ENCODE measurements around the gene DEFB131B.
"Not testable (repeated sequence)": the region's sequence is repeated elsewhere in the genome, so short reads cannot be mapped to it uniquely, and the experiment has no call there.

- TF ChIP-seq STAT5A (IDR thresholded peaks at IDR 0.05; ENCODE audit: borderline replicate concordance, low read length); POLR2A (conservative IDR thresholded peaks at IDR 0.05): not testable (repeated sequence)
Measured at GRCh38 chr11:71889181-71889872, 11.1 kb downstream of the DEFB131B start.

Measured in K562 (cell line).